Measurements from ENCODE around the gene AMOTL2. TPM values are rescaled to one million over a fixed set of nuclear protein-coding genes. Genes with fewer than 3 reads are reported as not detected.
A peak's percentile ranks its signal among the peaks of the same experiment; 100 is the strongest.

The AMOTL2 gene
- 197 and 213 TPM in 2 replicates for total RNA-seq (2014; rRNA removed; shearing (Covaris generic))
- polyA plus RNA-seq (2015; cell fraction: cytosol; rRNA removed): 165 and 175 TPM in 2 replicates
- polyA plus RNA-seq (2015; cell fraction: nucleus; rRNA removed): 320 and 337 TPM in 2 replicates

DNA sequence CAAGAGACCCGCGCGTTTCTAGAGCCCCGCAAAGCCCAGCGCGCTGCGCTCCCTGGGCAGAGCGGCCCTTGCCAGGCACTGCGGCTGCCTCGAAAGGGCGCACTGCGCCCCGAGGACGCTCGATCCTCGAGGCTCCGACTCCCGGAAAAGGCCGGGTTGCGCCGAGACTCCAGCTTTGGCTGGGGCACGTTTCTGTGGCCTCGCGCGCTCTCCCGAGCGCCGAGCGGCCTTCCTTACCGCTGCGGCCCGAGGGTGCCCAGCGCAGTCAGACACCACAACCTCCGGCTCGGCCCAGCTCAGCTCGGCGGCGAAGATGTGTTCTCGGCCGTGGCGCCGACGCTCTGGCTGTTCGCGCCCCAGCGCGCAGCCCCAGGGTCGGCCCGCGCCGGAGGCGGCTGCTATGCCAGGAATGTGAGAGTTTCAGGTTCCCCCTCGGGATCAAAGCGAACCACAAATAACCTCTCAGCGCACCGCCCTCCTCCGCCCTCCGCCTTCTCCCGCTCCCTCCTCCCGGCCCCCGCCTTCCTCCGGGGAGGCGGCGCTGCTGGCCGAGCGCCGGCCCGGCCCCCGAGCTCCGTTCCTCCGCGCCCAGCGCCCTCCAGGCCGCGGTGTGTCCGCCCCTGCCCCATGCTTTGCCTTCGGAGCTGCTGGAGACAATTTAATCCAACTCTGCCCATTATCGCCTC, at the start of gene AMOTL2:
TSS of gene AMOTL2 (minus strand) at position 343 of the 686 bp plus-strand sequence. CDS start 3,014 bp downstream, outside the sequence.
- DNase-seq (ENCODE audit: low read depth): peak; percentile 98

DNA sequence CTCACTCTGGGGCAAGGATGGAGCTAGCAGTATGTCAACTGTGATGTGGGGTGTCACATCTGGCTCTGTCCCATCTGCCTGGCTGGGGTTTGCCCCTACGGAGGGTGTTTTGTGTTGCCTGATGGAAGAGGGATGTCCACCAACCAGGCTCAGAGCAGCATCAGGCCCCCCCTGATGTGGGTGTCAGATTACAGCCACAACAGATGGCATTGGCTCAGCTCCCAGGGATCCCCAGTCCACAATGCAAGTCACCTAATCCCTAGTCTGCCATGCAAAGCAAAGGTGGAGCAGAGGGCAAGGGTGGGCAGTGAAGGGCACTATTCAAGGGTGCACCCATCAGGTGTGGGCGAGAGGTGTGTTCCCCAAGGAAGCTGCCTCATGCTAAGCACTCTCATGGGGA, 48.9 kb upstream of the AMOTL2 start:
- DNase-seq (ENCODE audit: low read depth): peak; percentile 69

DNA sequence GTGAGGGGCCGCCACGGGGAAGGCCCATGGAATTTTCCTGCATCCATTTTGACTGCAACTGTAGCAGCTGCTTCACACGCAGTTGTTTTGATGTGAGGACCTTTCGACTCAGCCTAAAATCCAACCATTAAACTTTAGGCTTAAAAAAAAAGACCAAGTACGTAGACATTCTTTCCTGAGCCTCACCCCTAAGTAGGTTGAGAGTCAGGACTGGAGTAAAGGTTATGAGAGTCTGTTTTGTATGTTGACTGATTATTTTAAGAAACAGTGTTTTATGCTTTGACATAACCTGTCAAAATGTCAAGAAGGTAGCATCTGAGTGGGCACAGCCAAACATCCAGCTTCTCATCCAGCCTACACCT, 45.7 kb upstream of the AMOTL2 start:
- no peak for DNase-seq (ENCODE audit: low read depth)

DNA sequence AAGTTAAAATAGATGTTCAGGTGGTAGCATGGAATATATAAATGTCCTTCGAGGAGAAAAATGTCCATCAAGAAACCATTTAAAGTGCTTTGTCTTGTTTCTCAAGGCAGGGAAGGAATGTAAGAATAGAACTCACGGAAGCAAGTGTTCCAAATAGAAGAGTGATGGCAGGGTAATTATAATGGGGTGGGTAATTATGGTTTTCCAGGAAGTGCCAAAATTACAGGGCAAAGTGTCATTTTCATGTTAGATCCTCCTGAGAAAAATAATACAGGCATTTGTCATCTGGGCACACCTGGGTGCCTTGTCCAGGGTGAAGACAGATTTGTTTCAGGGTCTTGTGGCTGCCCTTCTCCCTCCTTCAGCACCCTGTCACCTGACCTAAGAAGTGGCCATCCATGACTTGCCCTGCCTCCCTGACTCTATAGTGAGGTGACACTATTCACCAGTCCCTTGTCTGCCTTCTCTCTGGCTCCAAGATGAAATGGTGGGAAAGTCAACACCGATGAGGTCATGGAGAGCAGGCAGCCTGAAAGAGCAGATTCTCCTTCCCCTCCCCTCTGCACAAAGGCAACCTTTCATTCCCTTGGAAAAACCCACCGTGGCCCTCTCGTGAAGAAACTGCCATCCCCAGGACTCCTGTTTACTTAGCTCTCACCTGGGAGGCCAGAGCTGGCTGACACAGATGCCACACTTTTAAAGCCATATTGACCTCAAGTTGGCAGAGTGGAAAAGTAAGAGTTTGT, 45.1 kb upstream of the AMOTL2 start:
- peak; percentile 44 for DNase-seq (ENCODE audit: low read depth)

DNA sequence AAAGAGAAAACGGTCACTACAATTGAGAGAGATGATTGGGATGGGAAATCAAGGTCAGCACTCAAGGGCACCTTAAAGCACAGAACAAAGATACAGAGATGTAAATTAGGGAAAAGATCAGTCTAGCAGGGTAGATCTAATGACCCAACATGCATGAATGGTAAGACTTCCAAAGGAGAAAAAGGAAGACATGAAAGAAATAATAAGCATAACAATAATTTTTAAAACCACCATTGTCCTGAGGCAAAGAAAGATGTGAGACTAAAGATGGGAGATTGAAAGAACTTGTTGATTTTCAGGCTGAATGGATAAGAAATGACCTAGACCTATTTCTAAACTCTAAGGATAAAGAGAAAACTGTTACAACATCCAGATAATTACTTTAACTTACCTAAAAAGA, 34.8 kb upstream of the AMOTL2 start:
- DNase-seq (ENCODE audit: low read depth): no peak

DNA sequence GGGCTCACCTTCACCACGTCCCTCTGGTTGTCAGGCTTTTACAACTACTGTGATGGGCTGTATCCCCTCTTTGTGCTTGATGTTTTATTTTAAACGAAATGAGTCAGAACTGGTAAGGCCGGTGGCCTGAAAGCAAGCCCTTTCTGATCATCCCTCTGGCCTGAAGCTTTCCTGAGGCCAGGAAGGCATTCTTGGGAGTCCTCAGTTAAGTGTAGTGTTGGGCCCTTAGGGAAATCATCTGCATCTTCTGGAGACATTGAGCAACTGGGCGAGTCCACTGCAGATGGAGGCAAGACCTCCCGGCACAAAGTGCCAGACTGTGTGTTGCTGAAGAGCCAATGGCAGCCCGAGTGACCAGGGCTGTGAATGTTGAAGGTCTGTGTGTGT, 33.0 kb upstream of the AMOTL2 start:
- DNase-seq (ENCODE audit: low read depth): no peak

DNA sequence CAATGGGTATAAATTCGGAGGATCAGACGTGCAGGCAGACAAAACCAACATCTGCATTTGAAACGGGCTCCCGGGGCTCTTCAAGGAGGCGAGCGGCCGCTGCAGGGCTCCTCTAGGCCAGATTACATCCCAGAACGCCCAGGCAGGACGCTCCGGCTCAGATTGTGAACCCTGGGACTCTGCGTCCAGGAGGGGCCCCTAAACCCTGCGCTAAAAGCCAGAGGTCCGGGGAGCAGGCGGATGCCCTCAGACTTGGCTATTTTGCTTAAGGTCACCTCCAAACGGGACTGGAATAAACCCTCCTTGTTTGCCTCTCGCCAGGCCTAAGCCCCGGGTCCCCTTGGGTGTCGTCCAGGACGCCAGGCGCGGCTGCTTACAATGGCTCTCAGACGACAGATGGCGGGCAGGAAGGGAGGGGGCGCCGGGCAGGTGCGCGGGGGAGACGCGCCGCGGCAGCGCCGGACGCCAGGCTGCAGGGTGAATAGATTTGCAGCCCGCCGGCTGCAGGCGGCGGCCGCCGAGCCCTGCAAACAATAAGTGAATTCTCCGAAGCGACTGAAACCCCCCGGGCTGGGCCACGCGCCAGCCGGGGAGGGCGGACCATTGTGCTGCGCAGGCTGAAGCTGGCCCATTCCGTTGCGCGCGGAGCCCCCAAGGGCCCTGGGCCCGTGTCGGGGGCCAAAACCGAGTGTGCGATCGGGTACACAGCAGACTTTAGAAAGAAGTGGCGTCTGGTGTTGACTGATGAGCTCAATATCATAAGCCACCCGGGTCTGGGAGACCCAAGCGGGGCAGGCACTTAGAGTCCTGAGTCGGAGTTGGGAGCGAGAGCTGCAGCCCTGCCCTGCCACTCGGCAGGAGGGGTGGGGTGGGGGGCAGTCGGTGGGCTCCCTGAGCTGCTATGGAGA, 32.3 kb upstream of the AMOTL2 start:
- no peak for DNase-seq (ENCODE audit: low read depth)

DNA sequence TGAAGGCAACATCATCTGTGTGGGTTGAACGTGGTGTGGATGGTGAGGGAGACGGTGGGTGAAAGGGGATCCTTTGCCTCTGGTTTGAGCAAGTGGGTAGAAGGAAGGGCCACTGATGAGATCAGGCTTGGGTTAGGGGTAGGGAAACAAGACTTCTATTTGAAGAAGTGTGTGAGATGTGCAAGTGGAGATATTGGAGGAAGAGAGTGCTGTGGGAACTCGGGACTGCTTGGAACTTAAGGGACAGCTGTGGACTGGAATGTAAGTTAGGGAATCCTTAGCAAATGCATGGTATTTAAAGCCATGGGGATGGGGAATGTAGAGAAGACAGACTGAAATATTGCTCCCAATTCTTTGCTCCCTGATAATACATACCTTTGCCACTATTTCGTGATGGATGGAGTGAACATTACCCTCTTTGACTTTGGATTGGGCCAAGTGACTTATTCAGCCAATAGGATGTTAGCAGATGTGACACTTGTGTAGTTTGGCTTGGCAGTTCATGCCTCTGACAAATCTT, 30.2 kb upstream of the AMOTL2 start:
- no peak for DNase-seq (ENCODE audit: low read depth)

DNA sequence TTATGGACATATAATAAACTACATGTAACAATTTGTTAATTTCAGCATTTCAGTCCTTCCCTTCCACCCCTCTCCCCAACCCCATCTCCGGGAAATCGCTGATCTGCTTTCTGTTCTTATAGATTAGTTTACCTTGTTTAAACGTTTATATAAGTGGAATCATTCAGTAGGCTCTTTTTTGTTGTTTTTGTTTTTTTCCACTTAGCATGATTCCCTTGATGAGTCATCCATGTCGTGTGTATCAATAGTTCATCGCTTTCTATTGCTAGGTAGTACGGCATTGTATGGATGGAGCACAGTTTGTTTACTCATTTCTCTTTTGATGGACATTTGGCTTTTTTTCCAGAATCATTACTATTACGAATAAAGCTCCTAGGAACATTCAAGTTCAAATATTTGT, 23.5 kb upstream of the AMOTL2 start:
- DNase-seq (ENCODE audit: low read depth): no peak

DNA sequence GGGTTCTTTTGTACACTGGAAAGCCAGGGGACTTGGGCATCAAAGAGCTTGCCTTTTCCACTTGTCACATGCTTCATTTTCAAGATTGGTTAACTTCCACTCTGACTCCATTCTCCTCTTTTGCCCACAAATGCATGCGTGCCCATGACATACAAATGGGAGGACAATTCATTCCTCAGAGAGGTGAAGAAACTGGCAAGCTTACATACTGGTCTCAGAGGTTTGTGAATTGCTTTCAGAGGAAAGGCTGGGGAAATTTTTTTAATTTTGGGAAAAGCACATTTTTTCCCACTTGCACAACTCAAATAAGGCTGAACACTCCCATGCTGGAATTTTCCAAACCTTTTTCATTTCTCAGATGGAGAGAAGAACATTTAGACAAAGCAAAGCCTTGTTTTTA, 20.9 kb upstream of the AMOTL2 start:
- DNase-seq (ENCODE audit: low read depth): no peak

DNA sequence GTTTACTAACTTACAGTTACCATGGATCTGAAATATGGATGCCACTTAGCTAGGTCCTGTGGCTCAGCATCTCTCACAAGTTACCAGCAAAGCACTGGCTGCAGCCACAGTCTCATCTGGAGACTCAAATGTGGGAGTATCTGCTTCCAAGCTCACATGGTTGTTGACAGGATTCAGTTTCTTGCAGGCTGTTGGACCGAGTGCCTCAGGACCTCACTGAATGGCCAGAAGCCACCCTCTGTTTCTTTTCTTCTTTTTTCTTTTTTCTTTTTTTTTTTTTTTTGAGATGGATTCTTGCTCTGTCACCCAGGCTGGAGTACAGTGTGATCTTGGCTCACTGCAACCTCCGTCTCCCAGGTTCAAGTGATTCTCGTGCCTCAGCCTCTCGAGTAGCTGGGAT, 20.1 kb upstream of the AMOTL2 start:
- DNase-seq (ENCODE audit: low read depth): no peak

DNA sequence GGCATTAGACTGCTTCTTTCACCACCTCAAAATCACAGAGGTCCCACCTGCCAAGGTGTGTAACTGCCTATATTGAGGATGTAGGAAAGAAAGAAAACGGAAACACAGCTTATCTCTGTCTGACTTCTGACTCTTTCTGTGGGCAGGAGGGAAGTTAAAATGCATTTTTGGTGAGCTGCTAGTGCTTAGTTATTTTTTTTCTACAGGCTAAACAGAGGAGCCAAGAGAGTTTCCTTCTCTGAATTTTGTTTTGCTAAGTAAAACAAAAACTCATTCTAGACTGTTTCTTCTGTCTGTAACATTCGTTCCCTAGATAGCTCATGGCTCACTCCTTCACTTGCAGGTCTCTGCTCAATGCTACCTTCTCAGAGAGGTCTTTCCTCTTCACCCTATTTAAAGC, 18.8 kb upstream of the AMOTL2 start:
- DNase-seq (ENCODE audit: low read depth): no peak

DNA sequence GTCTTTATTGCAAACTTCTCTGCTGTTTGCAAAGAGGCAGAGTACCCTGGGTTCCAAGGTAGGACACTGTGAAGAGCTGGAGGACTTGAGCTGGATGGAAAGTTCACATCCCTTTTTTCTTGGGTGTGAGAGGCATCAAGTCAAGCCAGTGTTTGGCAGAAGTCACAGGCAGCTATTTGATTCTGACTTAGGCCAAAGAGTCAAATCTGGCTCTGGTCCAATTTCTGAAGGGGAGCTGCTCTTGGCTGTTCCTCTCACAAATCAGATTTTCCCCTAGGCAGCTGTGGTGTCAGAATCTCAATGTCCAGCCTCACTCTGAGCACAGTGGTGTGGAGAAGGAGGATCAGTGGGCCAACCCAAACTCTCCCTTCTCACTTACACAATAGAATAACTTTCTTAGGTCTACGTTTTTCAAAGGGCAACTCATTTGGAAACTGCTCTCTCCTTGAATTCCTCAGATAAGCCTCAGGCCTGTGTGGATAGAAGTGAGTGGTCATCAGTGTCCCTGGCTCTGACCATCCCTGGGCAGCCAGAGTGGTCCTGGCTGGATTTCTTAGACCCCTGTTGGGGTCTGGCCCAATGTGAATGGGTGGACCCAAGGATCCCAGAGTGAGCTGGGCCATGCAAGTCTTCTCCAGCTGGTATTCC, 18.2 kb upstream of the AMOTL2 start:
- no peak for DNase-seq (ENCODE audit: low read depth)

DNA sequence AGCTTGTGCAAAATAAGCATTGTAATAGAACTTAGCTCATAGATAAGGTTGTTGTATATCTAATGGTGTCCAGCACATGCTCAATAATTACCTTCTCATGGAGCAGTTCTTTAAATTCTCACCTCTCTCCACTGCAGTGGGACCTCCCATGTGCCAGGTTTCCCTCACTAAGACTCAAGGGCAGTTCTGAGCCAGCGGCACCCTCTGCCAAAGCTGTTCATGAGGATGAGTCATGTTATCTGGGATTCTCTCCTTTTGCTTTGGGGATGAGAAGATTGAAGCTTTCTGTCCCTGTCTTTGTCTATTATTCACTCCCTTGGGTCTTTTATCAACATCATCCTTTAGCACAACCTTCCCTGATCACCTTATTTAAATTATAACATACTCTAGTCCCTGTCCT, 15.6 kb upstream of the AMOTL2 start:
- DNase-seq (ENCODE audit: low read depth): peak; percentile 49

DNA sequence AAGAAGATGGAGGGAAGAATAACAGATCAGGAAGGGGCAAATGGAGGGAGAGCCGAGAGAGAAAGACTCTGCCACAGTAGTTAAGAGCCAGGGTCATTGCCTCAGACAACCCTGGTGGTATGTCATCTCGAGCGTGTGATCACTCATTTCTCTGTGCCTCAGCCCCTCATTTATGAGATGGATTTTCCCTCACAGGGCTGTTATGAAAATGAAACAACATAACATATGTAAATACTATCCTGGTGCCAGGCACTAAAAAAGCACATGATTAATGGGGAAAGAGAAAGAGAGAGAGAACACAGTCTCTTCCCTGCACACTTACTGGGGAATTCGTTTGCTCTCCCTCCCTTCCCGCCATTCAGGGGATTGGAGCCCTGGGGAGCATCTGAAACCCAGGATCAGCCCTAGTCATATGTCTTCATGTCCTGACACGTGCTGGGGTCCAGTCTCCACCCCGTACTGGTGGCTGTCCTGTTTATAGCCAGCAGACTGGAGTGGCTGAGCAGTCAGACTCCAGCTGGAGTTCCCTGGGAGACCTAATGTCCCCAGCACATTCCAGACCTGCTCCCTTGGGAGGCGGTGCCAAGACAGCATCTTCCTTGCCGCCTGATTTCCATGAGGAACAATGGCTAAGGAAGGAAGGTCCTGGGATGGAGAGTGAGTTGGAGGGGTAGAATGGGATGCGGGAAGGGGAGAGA, 14.7 kb upstream of the AMOTL2 start:
- DNase-seq (ENCODE audit: low read depth): no peak

DNA sequence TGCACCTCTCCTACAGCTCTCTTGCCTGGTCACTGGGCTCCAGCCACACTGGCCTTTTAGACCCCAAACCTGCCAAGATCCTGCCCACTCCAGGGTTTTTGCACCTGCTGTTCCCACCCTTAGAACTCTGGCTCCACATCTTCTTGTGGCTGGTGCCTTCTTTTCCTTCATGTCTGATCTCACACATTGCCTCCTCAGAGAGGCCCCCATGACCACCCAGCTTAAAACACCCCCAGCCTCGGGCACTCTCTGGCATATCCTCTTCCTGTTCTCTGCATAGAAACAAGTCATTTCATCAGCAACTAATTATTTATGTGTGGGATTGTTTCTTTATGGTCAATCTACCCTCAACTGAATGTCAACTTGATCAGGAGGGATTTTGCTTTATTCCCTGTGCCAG, 14.0 kb upstream of the AMOTL2 start:
- DNase-seq (ENCODE audit: low read depth): no peak

DNA sequence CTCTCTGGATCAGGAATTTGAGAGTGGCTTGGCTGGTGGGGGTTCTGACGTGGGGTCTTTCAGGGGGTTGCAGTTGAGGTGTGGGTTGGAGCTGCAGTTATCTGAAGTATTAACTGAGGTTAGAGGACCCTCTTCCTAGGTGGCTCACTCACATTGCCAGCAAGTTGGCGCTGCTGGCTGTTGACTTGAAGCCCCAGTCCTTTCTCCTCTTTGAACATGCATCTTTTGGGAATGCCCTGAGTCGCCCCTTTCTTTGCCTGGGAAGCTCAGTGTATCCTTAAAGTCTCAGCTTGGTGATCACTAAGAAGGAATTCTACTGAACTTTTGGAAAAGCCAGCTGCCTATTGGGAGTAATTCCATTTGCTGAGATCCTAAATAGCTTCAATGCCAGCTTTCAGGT, 13.0 kb upstream of the AMOTL2 start:
- no peak for DNase-seq (ENCODE audit: low read depth)

DNA sequence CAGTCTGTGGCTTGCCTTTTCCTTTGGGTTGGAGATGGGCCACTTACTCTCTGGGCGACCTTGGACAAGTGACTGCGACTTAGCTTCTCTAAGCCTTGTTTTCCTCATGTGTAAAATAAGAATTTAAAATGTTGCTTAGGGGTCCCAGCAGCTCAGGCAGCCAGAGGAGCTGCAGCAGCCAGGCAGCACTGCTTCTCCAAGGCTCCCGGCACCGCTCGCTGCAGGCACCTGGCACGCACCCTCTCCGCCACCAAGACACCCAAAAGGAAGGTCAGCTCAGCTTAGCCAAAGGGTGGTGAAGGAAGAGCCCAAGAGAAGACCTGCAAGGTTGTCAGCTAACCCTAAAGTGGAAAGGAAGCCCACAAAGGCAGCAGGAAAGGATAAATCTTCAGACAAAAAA, 10.7 kb upstream of the AMOTL2 start:
- DNase-seq (ENCODE audit: low read depth): no peak

DNA sequence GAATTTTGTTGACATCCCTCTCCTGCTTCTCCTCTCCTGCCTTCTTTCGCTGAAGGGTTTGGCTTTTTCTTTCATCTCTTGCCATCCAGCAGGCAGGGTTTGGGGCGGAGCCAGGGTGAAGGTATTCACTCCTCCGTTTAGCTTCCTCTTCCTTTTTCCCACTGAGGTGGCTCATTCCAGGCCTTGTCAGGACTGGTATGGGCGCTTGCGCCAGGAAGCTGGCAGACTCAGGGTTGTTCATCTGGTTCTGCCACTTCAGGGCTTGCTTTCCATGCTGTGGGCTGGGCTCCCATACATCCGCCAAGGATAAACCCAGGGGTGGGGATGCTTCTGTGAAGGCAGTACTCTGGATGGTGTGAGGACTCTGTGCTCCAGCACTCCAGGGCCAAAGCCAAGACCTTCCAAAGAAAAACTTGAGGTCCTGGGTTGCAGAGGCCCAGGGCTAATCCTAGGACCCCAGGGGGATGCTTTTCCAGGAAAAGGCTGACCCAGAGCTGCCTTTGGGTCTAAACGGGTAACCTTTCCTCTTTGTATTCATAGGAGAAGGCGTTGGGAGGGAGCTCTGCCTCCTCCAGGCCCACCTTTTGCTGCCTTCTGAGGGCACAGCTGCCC, 7.7 kb upstream of the AMOTL2 start:
- DNase-seq (ENCODE audit: low read depth): no peak

DNA sequence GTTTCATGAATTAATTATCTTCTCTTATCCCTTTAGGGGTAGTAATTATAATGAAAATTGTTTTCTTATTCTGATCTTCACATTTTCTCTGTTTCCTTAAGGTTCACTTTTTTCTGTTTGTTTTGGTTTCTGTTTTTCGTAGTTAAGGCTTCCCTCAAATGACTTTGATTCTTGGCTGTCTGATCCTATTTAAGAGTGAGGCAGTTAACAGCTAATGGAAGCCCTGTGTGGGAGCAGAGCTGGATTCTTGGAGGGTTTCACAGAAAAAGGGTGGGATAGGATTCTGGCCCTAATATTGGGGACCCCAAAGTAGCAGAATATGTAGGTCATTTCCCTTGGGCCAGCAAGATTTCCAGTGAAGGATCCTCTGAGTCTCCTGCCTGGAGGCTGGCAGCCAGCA, 6.8 kb upstream of the AMOTL2 start:
- no peak for DNase-seq (ENCODE audit: low read depth)
